K562 (cell line): Measurements from ENCODE around the gene CEP95.

Source experiments
- CTCF ChIP-seq, 3 experiments: IDR thresholded peaks in 2 of 3; conservative IDR thresholded peaks in 1 of 3; 2 replicates each; pipeline ENCODE4 v1.5.1; 2011 to 2012; ENCODE audit warnings: low read length in 3 of 3, mild to moderate bottlenecking in 3 of 3, control low read depth in 2 of 3, improper control_type of control experiment in 1 of 3, inconsistent platforms in 1 of 3, low read depth in 1 of 3, mixed read lengths in 1 of 3, moderate library complexity in 1 of 3; ENCODE audit not compliant: insufficient read depth in 2 of 3
- HDAC6 ChIP-seq: IDR thresholded peaks from 2 replicates; pipeline ENCODE4 v1.6.1; 2012; ENCODE audit warnings: low read depth, mild to moderate bottlenecking, control low read depth, inconsistent platforms, low read length, moderate library complexity
- HOMEZ ChIP-seq: fragments of 250-450 bp; sonication (Bioruptor Pico); IDR thresholded peaks from 2 replicates; pipeline ENCODE4 v1.4.0; 2020; ENCODE audit warnings: mild to moderate bottlenecking, moderate library complexity
- MTA1 ChIP-seq: fragments of 450-650 bp; IDR thresholded peaks from 2 replicates; pipeline ENCODE4 v1.6.1; 2017; ENCODE audit warnings: borderline replicate concordance
- PRMT5 ChIP-seq: sonication (generic); formaldehyde crosslinking; IDR thresholded peaks from 2 replicates; pipeline ENCODE4 v1.5.0; 2020; ENCODE audit warnings: missing genetic modification reagents
- SMARCA5 ChIP-seq: fragments of 450-650 bp; IDR thresholded peaks from 2 replicates; pipeline ENCODE4 v1.6.1; 2016
- SMARCE1 ChIP-seq: fragments of 450-650 bp; IDR thresholded peaks from 2 replicates; pipeline ENCODE4 v1.7.1; 2016; ENCODE audit warnings: mild to moderate bottlenecking
- ZNF274 ChIP-seq: IDR thresholded peaks from 2 replicates; pipeline ENCODE4 v1.6.1; 2011; ENCODE audit warnings: low read depth, mild to moderate bottlenecking, low read length, moderate library complexity, borderline replicate concordance
- ZNF3 ChIP-seq: fragments of 250-450 bp; sonication (Bioruptor Pico); IDR thresholded peaks from 2 replicates; pipeline ENCODE4 v1.5.0; 2021; ENCODE audit warnings: mild to moderate bottlenecking, moderate library complexity
- TF ChIP-seq, protein P1 (sequence below), 2 experiments: fragments of 450-650 bp in 1 of 2; IDR thresholded peaks; 2 replicates each; pipeline ENCODE4 v1.6.1; 2011 to 2017; ENCODE audit warnings: low read depth in 2 of 2, antibody characterized with exemption in 1 of 2, borderline replicate concordance in 1 of 2, low read length in 1 of 2, mild to moderate bottlenecking in 1 of 2, mixed read lengths in 1 of 2; ENCODE audit not compliant: control insufficient read depth in 1 of 2

GRCh38 chr17:64575431-64575830, 68.7 kb downstream of the CEP95 start:
- no peak for TF ChIP-seq CTCF (IDR thresholded peaks at IDR 0.05 in 2 of 3, conservative IDR thresholded peaks at IDR 0.05 in 1 of 3; ENCODE audit: insufficient read depth in 2 of 3, low read depth in 1 of 3, low read length in 3 of 3)
- no peak for TF ChIP-seq SMARCE1
- no peak for TF ChIP-seq HDAC6
- TF ChIP-seq ZNF3 (CRISPR knock-in tag), result no peak
- TF ChIP-seq HOMEZ, result no peak
- TF ChIP-seq ZNF274, result no peak
- TF ChIP-seq, protein P1, sequence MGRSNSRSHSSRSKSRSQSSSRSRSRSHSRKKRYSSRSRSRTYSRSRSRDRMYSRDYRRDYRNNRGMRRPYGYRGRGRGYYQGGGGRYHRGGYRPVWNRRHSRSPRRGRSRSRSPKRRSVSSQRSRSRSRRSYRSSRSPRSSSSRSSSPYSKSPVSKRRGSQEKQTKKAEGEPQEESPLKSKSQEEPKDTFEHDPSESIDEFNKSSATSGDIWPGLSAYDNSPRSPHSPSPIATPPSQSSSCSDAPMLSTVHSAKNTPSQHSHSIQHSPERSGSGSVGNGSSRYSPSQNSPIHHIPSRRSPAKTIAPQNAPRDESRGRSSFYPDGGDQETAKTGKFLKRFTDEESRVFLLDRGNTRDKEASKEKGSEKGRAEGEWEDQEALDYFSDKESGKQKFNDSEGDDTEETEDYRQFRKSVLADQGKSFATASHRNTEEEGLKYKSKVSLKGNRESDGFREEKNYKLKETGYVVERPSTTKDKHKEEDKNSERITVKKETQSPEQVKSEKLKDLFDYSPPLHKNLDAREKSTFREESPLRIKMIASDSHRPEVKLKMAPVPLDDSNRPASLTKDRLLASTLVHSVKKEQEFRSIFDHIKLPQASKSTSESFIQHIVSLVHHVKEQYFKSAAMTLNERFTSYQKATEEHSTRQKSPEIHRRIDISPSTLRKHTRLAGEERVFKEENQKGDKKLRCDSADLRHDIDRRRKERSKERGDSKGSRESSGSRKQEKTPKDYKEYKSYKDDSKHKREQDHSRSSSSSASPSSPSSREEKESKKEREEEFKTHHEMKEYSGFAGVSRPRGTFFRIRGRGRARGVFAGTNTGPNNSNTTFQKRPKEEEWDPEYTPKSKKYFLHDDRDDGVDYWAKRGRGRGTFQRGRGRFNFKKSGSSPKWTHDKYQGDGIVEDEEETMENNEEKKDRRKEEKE (IDR thresholded peaks at IDR 0.05; ENCODE audit: borderline replicate concordance in 1 of 2, control insufficient read depth in 1 of 2, low read depth in 2 of 2, low read length in 1 of 2), result no peak
- TF ChIP-seq PRMT5 (CRISPR knock-in tag), result no peak
- TF ChIP-seq MTA1, result no peak
- TF ChIP-seq SMARCA5, result no peak
